NCI-H446 treated with DMSO at 0.1 percent for 48 hours (cell line): Measurements from ENCODE around the gene DKK3.
A peak's percentile ranks its signal among the peaks of the same experiment; 100 is the strongest.

Experiments used
- DNase-seq: peaks from one replicate; lab custom pipeline; 2025; lab: John Stamatoyannopoulos, UW

The DKK3 gene

DNA sequence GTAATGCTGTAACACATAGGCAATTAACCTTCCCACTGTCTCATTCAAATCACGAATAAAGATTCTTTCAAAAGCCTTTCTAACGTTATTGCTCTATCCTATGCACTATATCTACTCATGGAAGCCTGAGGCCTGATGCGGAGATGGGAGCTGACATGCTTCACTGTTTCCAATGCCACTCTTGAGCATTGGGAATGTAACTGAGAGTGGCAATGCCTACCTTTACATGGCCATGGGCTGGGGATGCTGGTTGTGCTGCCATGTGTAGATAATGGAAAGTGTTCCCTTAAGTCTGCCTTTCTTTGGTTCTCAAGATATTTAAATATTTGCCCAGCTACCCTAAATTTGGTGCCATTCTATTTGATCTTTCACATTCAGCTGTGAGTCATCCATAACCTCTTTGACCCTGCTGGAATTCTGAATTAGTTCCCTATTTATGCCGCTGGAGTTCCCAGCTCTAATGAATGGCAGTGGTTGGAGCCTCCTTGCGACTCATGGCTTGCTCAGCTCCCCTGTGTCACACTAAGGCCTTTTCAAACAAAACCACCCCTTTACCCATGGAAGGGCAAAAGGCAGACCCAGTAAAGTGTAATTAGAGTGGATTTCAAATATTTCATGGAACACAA lies 21.4 kb upstream of the DKK3 start:
- no peak for DNase-seq

DNA sequence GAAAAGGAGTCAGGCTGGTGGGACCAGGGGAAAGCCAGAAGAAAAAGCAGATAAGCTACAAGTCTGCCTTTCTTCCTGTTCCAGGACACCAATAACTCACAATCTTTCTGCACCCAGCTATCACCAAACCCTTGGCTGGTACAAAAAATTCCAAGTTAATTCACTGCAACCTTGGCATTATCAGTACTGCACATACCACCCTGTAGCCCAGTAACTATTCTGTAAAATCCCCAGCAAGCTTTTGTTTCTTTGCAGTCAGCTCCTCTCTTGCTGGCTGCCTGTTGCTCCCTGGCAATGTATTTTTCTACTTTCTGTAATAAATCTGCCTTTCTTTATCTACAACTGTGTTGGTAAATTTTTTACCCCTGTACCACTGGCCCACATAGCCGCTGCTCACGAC lies 20.7 kb upstream of the DKK3 start:
- no peak for DNase-seq

DNA sequence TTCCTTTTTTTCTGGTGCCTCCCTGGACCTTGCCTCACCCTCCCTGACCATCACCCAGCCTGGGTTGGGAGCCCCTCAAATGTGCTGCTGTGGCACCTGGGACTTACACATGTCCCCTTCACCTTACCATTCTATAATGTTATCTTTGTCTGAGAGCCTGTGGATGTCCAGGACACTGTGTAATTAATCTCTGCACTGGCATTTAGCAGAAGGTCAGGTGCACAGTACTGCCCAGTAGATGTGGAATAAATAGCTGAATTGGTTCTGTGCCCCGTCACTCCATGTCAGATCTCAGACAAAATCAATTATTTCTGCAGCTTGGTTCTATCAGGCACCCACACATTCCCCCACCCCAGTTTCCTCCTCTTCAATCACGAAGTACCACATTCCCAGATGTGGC lies 19.9 kb upstream of the DKK3 start:
- DNase-seq: no peak

DNA sequence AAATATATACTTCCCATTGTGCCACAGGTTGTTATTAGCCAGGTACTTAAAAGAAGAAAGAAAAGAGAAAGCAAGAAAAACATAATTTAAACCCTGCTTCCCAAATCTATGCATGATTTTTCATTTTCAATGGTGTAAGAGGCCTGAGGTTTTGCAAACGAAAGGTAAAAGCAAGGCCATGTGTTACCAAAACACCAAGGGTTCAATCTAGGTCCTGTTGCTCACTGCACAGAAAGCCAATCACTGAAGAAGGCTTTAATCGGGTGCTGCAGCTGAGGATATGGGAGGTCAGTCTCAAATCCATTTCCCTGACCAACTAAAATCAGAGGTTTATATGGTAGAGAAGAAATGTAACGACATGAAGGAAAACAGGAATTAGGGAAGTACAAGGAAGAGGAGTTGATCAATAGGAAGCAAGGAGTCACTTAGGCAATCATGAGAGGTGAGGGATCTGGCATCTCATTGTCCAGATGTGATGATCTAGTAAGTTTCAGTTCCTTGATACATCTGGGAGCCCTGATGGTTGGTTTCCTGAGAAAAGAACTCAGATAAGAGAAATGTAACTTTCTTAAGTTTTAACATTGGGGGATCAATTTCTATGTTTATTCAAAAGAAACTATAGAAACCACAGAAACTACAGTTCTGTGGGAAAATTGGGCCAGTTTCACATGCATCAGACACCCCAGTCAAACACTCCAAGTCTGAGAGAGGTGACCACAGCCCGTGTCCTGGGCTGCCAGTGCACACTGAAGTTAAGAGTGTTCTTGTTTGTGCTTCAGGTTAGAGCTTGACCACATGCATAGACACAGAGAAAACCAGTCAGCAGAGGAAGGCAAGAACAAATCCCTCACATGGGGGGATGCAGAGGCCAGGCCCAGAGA lies 18.1 kb upstream of the DKK3 start:
- DNase-seq: no peak

DNA sequence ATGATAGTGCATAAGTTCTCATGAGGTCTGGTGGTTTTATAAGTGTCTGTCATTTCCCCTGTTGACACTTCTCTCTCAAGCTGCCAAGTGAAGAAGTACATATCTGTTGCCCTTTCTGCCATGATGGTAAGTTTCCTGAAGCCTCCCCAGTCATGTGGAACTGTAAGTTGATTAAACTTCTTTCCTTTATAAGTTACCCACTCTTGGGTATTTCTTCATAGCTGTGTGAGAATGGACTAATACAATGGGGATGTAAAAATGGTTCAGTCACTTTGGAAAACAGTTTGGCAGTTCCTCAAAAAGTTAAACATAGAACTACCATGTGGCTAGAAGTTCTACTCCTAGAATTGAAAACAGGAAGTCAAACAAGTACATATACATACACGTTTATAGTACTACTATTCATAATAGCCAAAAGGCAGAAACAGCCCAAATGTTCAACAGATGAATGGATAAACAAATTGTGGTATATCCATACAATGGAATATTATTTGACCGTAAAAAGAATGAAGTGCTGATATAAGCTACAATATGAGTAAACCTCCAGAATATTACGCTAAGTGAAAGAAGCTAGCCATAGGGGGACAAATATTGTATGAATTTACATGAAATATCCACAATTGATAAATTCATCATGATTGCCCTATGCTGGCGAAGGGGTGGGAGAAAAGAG lies 16.0 kb upstream of the DKK3 start:
- DNase-seq: no peak

DNA sequence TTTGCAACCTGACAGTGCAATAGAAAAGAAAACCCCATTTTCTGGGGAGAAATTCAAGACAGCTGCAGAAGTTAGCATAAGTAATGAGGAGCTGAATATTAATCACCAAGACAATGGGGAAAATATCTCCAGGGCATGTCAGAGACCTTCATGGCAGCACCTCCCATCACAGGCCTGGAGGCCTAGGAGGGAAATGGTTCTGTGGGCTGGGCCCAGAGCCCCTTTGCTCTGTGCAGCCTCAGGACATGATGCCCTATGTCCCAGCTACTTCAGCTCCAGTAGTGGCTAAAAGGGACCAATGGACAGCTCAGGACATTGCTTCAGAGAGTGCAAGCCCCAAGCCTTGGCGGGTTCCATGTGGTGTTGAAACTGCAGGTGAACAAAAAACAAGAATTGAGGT lies 14.6 kb upstream of the DKK3 start:
- no peak for DNase-seq

DNA sequence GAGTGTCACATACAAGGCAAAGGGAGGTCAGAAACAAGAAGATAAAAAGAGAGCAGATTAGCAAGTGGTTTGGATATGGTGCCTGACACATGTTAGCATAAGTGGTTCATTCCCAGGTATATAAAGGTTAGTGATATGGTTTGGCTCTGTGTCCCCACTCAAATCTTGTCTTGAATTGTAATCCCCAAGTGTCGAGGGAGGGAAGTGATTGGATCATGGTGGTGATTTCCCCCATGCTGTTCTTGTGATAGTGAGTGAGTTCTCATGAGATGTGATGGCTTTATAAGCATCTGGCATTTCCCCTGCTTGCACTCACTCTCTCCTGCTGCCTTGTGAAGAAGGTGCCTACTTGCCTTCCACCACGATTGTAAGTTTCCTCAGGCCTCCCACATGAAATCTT lies 12.1 kb upstream of the DKK3 start:
- no peak for DNase-seq

DNA sequence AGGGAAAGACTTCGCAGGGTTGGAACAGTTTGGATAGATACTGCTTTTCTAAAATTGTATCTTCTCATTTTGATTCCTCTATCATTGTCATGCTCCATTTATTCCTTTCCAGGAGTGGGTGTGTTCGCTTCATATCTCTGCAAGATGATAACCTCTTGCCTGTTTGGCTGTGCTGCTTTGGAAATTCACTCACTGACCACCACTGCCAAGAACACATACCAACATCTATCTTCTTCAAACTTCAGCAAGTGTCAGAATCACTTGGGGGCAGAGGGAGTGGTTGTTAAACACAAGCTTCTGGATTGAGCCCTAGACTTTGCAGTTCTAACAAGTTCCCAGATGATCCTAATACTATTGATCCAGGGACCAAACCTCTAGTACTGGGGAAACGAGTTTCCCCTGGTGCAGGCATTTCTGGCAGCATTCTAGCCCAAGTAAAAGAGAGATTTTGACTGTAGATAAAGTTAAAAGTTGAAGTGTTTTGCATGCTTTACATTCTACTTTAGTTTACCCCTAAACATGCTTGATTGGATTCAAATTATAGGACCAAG lies 11.5 kb upstream of the DKK3 start:
- DNase-seq: no peak

DNA sequence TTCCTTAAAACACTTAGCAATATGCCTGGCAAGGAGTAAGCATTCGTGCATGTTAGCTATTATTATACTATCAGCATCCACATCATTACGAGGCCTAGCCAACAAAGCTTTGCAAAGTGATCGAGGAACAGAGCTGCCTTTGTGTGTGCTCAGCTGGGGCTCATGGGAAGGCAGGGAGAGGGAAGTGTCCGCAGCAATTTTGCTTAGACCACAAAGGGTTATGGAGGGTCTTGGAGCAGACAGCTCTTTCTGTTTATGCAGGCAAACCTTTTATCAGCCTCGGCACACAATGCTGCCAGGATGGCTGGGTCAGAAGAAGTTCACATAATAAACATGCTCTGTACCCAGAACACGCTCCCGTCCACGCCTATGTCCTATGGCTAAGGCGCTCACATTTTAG lies 10.9 kb upstream of the DKK3 start:
- no peak for DNase-seq

DNA sequence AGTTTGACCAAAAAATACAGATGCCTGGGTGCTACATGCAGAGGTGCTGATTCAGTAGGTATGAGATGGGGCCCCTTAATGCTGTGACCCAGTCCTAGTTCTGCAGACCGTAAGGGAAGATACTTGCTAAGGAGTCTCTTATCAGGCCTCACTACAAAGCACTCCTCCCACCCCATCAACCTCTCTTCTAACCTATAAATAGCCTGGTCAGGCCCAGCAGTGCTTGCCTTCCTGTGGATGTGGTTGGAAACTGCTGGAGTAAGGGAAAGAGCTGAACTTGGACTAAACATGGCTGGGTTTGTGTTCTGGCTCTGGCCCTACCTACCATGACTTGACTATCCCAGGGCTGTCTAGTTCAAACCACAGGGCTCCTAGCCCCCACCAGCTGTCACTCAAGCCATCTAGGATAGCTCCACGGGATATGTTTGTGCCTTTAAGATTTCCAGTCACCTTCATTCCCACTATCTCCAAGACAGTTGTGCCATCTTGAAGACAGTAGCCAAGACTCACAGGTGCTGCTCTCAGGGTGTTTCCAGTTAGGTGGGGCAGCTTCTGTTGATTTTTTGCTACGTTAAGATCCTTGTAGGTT lies 9.5 kb upstream of the DKK3 start:
- no peak for DNase-seq

DNA sequence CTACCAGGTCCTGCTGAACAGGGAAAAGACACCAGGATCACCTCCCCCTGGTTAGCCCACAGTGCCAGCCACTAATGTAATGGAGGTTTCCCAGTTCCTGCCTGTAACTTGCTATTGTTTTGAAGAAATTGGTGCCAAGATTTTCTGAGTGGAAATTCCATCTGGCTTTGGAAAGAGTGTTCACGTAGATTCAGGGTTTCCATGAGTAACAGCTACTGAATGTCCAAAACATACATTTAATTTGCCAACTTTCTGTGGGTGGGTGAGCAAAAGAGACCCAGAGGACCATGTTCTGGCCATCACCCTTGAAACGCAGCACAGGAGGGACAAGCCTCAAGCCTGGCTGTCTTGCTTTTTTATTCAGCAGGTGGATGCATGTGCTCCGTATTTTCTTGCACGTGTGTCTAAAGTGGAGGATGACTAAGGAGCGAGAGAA lies 8.8 kb upstream of the DKK3 start:
- peak; percentile 64 for DNase-seq

DNA sequence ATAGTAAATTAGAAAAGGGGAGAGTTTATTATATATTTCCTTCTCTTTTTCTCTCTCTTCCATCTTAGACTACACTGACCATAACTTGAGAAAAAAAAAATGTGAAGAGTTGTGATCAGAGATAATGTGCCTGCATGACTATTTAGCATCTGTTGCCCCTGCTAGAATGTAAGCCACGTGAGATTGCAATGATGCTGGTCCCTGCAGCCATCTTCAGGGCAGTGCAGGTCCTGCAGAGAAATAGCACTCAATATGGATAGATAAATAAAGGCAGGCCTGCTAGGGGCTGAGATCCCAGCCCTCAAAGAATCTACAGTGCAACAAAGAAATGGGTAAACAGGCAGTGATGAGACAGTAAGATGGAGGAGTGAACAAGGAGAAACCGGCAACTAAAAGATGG lies 7.8 kb upstream of the DKK3 start:
- no peak for DNase-seq

DNA sequence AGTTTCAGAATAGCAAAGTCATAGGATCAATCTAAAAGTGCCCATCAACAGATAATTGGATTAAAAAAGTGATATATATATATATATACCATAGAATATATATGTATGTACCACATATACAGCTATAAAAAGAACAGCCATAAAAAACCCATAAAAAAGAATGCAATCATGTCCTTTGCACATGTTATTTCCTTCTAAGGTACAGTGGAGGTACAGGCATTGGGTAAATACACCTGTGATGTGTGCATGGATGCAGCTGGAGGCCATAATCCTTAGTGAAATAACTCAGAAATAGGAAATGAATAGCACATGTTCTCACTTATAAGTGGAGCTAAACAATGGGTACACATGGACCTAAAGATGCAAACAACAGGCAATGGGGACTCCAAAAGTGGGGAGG lies 7.1 kb upstream of the DKK3 start:
- DNase-seq: no peak

DNA sequence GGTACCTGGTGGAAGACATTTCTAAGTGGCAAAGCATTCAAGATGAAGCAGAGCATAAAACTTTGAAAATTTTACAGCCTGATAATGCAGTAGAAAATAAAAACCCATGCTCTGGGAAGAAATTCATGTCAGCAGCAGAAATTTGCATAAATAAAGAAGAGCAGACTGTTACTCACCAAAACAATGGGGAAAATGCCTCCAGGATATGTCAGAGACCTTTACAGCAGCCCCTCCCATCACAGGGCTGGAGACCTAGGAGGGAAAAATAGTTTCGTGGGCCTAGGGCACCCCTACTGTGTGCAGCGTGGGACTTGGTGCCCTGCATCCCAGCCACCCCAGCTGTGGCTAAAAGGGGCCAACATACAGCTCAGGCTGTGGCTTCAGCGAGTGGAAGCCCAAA lies 5.4 kb upstream of the DKK3 start:
- DNase-seq: no peak

DNA sequence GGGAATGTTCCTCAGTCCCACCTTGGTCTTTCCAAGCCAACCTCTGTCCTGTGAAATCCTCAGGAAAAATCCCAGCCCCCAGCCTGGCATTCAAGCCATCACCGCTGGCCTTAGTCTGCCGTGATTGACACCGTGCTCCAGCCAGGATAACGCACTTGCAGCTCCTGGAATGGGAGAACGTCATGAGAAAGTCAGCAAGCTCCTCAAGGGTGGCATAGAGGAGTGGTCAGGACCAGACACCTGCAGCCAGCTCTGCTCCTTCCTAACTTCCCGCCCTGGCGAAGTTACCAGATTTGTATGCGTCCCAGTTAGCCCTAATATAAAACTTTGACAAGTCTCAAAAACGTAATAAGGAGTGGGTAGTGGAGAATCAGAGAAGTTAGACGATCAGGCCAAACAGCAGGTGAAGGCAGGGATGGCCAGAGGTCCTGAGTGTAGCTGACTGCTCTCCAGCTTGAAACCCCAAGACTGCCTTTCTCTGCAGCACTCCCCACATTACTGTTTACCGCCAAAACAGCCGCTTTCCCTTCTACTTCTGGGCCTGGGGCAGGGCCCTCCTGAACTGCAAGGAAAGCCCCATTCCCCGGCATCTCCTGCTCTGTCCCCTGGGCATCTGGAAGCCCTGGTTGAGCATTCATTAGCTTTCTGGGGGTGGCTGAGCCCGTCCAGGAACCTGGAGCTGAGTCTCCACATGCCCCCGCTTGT lies 1.3 kb upstream of the DKK3 start:
- DNase-seq: no peak

DNA sequence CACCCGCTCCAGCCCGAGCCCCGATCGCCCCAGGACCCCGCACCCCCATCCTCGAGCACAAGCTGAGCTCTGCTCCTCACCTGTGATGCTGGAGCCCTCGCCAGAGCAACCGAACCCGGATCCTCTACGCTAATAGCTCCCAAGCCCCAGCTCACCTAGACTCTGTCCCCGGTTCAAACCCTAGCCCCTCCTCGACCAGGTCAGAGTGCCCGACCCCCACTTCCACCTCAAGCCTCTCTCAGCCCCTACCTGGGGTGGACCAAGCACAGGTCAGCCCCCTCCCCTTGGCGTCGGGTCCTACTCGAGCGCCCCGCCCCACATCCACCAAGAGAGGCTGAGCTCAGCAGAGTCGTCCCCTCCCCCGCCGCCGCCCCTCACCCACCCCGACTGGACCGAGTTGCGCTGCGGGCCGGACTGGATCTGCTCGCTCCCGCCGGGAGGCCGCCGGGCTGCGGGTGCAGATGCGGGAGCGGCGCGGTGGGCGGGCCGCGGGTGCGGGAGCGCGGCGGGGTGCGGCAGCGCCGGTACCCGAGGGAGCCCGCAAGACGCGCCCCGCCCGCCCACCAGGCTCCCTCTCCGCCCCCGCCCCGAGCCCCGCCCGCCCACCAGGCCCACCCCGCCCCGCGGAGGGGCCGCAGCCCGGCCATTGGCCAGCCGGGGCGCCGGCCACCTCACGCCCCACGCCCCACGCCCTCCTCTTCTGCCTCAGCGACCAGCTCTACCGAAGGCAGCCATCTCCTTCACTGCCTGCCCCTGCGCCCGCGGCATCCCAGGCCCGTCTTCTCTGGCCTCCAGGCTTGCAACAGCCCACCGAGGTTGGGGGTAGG lies 577 bp upstream of the DKK3 start:
- DNase-seq: no peak

DNA sequence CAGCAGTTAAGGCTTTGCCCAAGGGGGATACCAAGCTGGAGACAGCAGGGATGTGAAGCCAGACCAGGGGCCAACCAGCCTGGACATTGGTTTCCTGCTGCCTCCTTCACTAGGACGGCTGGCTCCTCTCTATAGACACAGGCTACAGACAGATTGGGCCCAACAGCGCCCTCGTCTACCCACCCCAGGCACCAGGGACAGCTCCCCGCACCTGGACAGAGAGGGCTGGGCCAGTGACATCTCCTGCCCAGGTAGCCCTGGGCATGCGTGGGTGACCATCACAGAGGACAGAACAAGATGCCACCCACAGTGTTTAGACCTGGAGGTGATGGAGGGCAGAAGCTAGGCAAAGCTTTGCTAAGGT lies 1.2 kb downstream of the DKK3 start:
- DNase-seq: no peak

DNA sequence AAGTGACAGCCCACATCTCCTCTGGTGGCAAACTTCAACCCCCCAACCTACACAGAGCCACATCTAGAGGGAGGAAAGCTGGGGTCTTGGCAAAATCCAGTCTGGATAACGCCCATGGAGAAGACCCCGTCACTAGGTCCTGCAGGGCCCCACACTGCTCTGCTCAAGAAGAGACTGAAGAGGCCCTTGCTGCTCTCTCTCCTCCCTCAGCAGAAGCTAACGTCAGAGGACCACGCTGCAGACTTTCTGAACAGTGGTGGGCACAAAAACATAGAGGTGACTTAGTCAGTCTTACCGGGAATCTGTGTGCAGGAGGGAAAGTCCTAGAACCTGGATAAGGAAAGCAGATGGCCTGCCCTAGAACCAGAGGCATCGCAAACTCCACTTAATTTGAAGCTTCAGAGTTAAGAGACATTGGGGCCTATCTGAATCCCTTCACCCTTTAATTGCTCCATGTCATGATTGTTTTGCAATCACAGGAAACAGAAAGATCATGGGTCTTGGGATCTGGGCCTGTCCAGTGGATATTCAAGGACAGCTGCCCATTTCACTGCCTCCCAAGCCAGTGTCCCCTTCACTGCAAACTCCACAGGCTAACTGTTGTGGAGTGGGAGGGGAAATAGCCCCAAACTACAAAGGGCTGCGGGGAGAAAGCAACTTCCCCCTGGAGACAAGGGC lies 1.7 kb downstream of the DKK3 start:
- DNase-seq: no peak

DNA sequence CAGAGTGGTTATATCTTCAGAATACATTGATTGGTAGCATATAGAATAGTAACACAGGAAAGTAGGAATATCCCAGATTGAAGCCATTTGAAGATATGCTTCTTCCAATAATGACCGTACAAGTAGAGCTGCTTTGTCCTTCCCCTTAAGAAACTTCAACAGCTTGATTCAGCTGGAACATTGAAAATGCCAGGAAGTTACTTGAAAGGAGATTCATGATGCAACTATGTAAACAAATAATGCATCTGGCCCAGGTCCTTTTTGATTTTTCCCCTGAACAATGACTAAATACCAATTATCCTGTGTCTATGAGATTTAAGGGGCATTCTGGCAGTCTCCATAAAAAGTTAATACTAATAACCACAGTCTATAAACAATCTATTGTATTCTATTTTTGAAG lies 3.0 kb downstream of the DKK3 start:
- no peak for DNase-seq

DNA sequence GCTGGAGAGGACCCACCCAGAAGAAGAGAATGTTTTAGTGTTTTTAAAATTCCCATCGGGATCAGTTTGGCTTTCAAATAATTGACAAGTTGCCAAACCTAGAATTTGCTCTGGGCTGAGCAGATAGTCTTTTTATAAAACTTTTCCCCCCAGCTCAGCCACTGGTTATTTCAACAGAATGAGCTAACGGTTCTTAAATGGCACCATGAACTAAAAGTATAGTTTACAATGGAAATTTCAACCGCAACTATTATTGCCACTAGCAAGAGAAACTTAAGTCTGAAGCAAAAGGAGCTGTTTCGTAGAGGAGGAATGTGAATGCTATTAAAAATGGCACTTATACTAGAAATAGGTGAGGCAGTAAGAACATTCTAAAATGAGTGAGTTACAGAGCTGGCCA lies 3.4 kb downstream of the DKK3 start:
- no peak for DNase-seq

DNA sequence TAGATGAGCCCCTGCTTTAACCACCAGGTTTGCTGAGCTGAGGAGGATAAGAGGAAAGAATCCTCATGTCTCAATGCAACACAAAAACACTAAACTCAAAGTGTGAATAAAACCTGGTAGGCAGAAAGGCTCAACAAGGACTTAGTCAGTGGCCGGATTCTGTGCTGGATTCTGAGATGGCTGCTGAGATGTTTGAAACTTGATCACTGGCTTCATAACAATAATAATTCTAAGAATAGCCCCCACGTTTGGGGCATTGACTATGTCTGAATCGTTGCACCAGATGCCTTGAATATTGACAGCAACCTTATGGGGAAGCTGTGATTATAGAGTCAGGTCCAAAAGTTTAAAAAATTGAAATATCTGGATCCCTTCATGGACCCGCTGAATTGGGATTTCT lies 4.6 kb downstream of the DKK3 start:
- no peak for DNase-seq
